Type B pancreatic cell (in vitro differentiated cells): Measurements from ENCODE around the gene TUT4. TPM values are rescaled to one million over a fixed set of nuclear protein-coding genes. Genes with fewer than 3 reads are reported as not detected.

ENCODE experiments used
- DNase-seq: peaks from one replicate; pipeline ENCODE4 v3.0.0; 2021; ENCODE audit warnings: mixed read lengths; ENCODE audit not compliant: unreplicated experiment; ENCODE audit errors: extremely low spot score
- H3K27ac Mint-ChIP-seq: 2 replicates; pipeline ENCODE4 v1.8.0; 2021; ENCODE audit warnings: mild to moderate bottlenecking, mixed read lengths
- H3K27me3 Mint-ChIP-seq: 2 replicates; pipeline ENCODE4 v1.8.0; 2021; ENCODE audit warnings: mixed read lengths
- H3K36me3 Mint-ChIP-seq: 2 replicates; pipeline ENCODE4 v1.8.0; 2021; ENCODE audit warnings: mixed read lengths
- H3K4me1 Mint-ChIP-seq: one replicate; pipeline ENCODE4 v1.8.0; 2021; ENCODE audit warnings: mixed read lengths; ENCODE audit not compliant: unreplicated experiment
- H3K4me3 Mint-ChIP-seq: 2 replicates; pipeline ENCODE4 v1.8.0; 2021; ENCODE audit warnings: mild to moderate bottlenecking, mixed read lengths
- H3K9me3 Mint-ChIP-seq: 2 replicates; pipeline ENCODE4 v1.8.0; 2021; ENCODE audit warnings: mixed read lengths
- CTCF ChIP-seq: fragments of 200-600 bp; sonication (generic); conservative IDR thresholded peaks from 2 replicates; pipeline ENCODE4 v1.5.0; 2021; ENCODE audit warnings: antibody characterized with exemption, mild to moderate bottlenecking
- total RNA-seq: library from RNA; stranded (reverse); gene quantifications from 2 replicates; pipeline ENCODE4 v1.2.1, GENCODE V29; 2021; ENCODE audit warnings: low replicate concordance

Gene TUT4
- total RNA-seq, 1 donor from 2014 or later = 108 TPM

GRCh38 chr1:52424231-52424636, 128.7 kb downstream of the TUT4 start:
- DNase-seq = no peak
- H3K4me1 Mint-ChIP-seq = peaks cover 4% of the 10 kb centered on the region
- peaks cover 16% of the 10 kb centered on the region for H3K36me3 Mint-ChIP-seq
- H3K4me3 Mint-ChIP-seq = no peak overlapping the region
- H3K27me3 Mint-ChIP-seq = no peaks in the 10 kb centered on the region
- no peak for TF ChIP-seq CTCF
- H3K27ac Mint-ChIP-seq = no peak overlapping the region
- no peaks in the 10 kb centered on the region for H3K9me3 Mint-ChIP-seq

GRCh38 chr1:52423771-52424170, 129.1 kb downstream of the TUT4 start:
- H3K27me3 Mint-ChIP-seq = no peaks in the 10 kb centered on the region
- no peak for TF ChIP-seq CTCF
- no peak for DNase-seq
- H3K27ac Mint-ChIP-seq = no peak overlapping the region
- H3K9me3 Mint-ChIP-seq = no peaks in the 10 kb centered on the region
- no peak overlapping the region for H3K4me3 Mint-ChIP-seq
- H3K4me1 Mint-ChIP-seq = peaks cover 4% of the 10 kb centered on the region
- peaks cover 14% of the 10 kb centered on the region for H3K36me3 Mint-ChIP-seq

- peaks cover 16% of the 10 kb centered on the region for H3K36me3 Mint-ChIP-seq
- no peak for DNase-seq
- H3K4me3 Mint-ChIP-seq = no peak overlapping the region
- no peaks in the 10 kb centered on the region for H3K9me3 Mint-ChIP-seq
- H3K4me1 Mint-ChIP-seq = peaks cover 4% of the 10 kb centered on the region
- no peaks in the 10 kb centered on the region for H3K27me3 Mint-ChIP-seq
- H3K27ac Mint-ChIP-seq = no peak overlapping the region
- TF ChIP-seq CTCF = no peak
Measured at GRCh38 chr1:52423055-52423454, 129.8 kb downstream of the TUT4 start.

- H3K36me3 Mint-ChIP-seq = peaks cover 21% of the 10 kb centered on the region
- H3K9me3 Mint-ChIP-seq = no peaks in the 10 kb centered on the region
- no peak for TF ChIP-seq CTCF
- no peaks in the 10 kb centered on the region for H3K4me1 Mint-ChIP-seq
- DNase-seq = no peak
- no peak overlapping the region for H3K4me3 Mint-ChIP-seq
- H3K27me3 Mint-ChIP-seq = no peaks in the 10 kb centered on the region
- H3K27ac Mint-ChIP-seq = no peak overlapping the region
Measured at GRCh38 chr1:52420713-52421112, 132.2 kb downstream of the TUT4 start.

- Mint-ChIP-seq H3K27ac (no peak overlapping the region), H3K4me3 (no peak overlapping the region), H3K9me3 (no peaks in the 10 kb centered on the region), H3K27me3 (no peaks in the 10 kb centered on the region), H3K36me3 (peaks cover 40% of the 10 kb centered on the region), H3K4me1 (no peaks in the 10 kb centered on the region)
- TF ChIP-seq CTCF = no peak
- DNase-seq = no peak
Measured at GRCh38 chr1:52416811-52417210, 136.1 kb downstream of the TUT4 start.

GRCh38 chr1:52414942-52415341, 137.9 kb downstream of the TUT4 start:
- no peak overlapping the region for H3K27ac Mint-ChIP-seq
- H3K9me3 Mint-ChIP-seq = no peaks in the 10 kb centered on the region
- no peak for DNase-seq
- H3K36me3 Mint-ChIP-seq = peaks cover 50% of the 10 kb centered on the region
- H3K27me3 Mint-ChIP-seq = no peaks in the 10 kb centered on the region
- no peaks in the 10 kb centered on the region for H3K4me1 Mint-ChIP-seq
- TF ChIP-seq CTCF = no peak
- no peak overlapping the region for H3K4me3 Mint-ChIP-seq
